Suppressor macrophage treated with lipopolysaccharide for 4 hours (primary cell): Measurements from ENCODE around the gene FARS2.

Experiments
- DNase-seq: peaks from one replicate; pipeline ENCODE4 v3.0.0-alpha.2; 2020

FARS2 gene

DNA sequence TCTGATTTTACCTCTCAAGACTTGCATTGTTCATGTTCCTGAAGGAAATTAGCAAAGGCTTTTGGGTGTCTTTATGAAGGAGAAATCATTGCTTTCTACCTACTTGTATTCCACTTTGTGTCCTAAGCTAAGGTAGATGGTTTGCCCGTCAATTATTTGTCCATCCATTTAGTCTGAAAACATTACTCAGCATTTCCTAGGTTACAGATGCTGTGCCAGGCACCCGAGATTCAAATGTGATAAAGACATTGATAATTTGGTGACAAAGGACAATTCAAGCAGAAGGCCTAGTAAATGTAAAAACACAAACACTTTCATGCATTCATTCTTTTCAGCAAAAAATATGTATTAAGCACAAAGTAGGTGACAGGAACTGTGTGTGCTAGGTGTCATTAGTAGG lies 251.1 kb downstream of the FARS2 start:
- DNase-seq, result no peak

DNA sequence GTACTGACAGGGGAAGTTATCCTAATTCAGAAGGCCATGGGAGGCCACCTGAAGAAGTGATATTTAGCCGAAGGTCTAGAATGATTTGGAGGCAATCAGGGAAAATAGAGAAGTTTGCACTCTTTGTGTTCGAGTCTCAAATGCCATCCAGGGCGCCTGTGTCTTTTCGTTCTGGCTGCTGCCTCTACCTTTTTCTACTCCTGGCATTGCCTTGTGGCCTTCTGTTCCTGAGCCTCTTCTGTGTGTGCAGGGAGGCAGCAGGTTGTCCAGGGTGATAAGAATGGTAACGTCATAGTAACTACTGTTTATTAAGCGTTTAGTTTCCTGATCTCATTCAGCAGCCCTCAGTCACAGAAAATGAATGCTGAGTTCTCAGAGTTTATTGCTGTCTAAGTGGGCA lies 252.1 kb downstream of the FARS2 start:
- DNase-seq, result no peak

DNA sequence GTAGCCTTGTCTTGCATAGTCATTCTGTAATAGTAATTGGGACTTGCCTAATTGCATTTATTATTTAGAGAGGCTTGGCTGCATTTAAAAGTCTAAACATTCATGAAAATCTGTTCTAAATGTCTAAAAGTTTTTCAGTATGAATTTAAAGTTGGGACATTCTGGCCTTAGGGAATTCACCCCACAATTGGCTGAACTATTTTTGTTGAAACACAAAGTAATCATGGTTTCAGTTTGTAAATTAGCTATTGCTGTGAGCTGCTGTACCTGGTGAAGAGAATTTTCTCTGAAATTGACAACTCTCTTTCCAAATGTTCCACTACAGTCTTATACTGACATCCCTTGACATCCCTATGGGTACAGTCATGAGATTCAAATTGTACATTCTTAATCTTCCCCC lies 253.0 kb downstream of the FARS2 start:
- no peak for DNase-seq

DNA sequence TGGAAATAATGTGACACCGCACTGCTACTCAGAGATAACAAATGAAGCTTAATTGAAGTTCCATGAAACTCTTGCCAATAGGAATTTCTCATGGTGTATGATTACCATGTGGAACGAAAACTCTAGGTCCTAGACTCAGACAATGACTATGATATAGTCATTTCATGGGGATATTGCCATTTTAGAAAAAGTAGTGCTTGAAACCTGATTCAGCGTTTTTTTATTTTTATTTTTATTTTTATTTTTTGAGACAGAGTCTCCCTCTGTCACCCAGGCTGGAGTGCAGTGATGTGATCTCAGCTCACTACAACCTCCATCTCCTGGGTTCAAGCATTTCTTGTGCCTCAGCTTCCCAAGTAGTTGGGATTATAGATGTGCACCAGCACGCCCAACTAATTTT lies 253.9 kb downstream of the FARS2 start:
- DNase-seq, result no peak

DNA sequence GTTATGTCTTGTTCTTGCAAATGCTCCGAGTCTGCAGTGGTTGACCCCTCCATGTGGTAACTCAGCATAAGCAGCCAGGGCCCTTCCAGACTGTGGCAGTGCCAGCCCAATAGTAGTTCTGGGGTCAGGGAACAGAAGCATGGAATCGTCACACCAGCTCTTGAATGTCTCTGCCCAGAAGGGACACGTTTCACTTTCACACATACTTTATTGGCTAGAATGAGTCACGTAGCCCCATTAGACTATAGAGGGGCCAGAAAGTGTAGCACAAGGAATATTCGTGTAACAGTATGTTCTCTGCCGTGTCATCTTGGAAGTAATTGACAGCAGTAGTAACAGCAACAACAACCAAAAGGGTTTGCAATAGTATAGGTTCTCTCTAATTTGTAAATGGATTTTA lies 254.7 kb downstream of the FARS2 start:
- DNase-seq, result no peak

DNA sequence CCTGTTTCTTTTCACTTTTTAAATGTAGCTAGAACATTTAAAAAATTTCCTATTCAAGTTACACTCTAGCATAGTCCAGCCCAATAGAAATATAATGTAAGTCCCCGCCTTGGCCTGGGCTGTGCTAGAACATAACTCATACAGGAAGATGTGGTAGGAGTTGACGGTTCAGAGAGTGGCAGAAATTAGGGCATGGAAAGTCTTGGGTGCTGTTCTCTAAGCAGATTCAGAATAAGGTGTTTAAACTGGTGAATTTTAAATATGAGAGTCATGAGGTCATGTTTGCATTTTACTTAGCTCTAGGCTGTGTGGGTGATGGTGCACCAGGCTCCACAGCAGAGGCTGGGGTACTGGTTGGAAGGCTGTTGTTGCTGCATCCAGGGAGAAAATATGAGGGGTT lies 256.5 kb downstream of the FARS2 start:
- no peak for DNase-seq

DNA sequence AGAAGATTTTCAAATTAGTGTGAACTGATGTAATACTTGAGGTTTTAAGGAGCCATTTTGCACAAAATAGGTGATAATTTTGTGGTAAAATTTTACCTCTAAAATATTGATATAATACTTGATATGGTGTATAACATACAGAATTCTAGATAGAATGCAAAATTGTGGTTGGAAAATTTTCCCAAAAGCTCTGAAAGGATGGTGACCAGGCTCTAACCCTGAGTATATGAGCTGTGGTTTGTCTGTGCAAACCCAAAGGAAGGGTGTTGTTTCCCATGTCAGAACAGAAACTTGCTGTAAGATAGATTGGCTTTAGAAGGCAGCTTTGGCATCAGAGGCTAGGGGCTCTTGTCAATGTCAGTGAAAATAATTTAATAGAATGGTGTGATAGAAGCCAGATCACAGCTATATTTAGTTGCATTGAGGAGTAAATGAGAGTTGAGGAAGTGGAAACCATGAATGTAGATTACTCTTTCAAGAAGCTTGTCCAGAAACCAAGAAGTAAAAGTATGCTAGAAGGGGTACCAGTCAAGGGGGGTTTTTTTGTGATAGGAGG lies 257.7 kb downstream of the FARS2 start:
- no peak for DNase-seq

DNA sequence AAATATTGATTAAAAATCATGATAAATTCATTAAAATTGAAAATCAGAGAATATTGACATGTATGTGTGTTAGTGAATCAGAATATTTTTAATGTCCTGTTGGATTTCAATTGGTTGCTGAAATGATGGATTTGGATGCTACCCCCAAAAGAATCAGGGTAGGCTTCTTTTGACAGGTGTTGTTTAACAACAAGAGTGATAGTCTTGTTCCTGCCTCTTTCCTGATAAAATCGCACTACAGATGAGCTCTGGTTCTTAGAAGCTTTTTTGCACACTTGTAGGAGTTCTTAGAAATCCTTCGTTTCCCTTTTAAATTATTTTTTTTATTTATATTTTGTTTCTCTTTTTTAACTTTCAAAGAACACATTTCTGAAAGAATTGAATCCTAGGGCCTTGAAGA lies 259.5 kb downstream of the FARS2 start:
- DNase-seq, result no peak

DNA sequence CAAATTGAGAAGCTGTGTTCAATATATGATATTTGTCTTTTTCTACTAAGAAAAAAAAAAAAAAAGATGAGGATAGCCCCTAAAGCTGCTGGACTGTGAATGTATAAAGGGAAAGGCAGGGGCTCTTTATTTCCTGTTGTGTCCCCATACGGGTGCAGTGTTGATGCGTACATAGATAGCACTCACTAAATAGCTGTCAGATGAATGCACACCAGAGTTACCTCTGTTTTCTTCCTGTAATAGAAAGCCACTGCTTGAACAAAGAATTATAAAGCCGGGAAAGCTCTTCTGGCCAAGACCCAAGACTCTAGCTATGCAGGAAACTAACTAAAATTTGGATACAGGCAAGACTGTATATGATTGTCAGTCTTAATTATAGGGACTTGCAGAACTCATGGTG lies 260.0 kb downstream of the FARS2 start:
- no peak for DNase-seq

DNA sequence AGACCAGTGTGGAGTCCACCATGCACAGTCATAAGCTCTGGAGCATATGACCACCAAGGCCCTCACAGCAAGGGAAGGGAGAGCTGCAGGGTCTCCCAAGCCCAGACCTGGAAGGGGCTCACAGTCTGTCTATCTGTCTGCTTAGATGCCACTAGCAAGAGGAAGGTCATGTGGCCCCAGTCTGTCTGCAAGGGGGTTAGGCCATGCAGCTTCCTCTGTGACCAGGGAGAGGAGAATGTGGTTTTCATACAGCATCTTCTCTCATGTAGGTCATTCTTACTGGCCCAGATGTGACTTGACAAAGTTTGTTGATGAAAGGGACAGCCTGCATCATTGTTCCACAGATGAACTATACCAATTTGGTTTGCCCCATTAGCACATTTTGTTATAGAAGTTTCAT lies 260.8 kb downstream of the FARS2 start:
- no peak for DNase-seq

DNA sequence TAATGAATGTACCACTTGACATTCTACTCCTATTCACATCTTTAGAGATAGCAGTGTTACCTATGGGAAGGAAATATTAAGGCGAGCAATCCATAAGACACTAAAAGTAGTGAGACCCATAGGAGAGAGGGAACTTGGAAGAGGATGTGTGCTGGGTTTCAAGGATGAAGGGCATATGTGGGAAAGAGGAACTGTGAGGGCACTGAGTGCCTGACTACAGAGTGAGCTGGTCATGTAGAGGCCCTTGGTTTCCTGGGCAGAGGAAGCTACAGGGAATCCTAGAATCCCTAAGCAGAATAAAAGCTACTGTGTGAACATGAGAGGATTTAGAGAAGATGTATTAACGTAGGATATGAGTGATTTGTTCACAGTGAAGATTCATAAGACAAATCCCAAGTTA lies 262.8 kb downstream of the FARS2 start:
- peak; percentile 29 for DNase-seq

DNA sequence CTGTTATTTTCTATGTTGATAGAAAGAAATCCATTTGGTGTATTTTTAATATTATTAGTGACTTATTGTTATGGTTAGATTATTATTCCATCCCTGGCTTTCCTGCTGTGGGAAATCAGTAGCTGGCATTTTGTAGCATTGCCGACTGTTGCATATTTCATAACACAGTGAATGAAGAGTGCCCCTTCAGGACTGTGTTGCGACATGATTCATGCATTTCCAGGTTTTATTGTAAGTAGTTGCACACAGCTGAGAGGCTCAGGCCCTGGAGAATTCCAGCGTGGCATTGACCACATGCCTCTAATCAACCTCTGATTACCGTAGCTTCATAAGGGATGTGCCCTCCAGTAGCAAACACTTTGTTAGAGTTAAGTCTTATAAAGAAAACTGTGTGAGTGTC lies 263.9 kb downstream of the FARS2 start:
- DNase-seq, result peak; percentile 15

DNA sequence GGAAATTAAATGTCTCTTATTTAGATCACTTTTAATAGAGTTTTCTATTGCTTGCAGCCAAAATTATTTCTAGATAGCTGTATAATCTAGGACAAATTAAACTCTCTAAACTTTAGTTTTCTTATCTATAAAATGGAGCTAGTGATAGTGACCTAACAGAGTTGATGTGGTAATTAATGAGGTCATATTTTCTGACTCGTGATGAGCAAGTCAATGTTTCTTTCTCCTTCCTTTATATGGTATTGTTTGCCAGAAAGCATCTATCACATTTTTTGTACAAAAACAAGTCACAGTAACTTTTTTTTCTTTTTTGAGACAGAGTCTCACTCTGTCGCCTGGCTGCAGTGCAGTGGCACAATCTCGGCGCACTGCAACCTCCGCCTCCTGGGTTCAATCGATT lies 267.7 kb downstream of the FARS2 start:
- peak; percentile 20 for DNase-seq

DNA sequence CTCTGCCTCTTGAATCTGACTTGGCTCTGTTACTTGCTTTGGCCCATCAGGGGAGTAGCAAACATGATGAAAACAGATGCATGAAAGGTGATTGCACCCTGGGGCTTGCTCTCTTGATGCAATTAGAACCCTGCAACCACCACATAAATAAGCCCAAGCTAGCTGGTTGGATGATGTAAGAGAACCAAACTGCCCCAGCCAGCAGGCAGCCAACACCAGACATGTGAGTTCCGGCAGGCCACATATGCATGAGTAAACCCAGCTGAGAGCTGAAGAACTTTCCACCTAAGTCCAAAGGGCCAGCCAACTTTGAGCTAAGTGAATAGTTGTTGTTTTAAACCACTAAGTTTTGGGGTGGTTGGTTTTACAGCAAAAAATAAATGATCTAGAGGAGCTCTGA lies 268.4 kb downstream of the FARS2 start:
- no peak for DNase-seq

DNA sequence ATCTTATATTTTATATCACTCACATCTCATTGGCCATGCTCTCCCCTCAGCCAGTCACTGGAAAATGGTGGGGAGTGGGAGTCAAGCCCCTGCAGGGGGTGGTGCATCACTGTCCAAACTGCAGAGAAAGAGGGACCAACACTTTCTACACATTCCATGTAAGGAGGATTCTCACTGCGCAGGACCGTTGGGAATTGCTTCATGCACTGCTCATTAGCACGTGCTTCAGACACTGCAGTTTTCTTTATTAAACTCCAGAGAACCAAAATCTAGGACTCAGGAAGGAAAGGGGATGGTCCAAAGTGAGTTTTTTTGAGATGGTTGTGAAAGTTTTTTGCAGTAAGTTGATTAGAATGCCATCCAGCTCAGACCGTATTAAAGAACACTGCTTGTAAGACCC lies 269.8 kb downstream of the FARS2 start:
- DNase-seq, result no peak

DNA sequence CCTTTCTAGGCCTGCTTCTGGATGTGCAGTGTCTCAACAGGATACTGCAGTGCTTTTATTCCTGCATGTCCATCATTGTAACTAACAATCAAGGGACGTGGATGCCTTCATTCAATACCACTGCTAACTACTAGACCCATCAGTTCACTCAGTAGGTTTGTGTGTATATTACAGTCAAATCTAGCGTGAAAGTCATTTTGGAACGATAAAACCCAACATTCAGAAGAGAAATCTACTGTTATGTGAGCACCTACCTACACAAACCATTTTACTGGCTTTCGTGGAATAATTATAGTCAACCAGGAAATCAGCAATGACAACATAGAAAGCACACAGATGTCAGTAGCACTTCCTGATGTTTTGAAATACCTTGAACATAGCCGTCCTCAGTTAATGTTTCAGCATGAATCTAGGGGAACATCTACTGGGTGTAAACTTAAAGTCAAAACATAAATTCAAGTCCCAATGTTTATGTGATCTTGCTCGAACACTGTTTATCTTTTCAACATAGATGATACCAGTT lies 270.6 kb downstream of the FARS2 start:
- no peak for DNase-seq

DNA sequence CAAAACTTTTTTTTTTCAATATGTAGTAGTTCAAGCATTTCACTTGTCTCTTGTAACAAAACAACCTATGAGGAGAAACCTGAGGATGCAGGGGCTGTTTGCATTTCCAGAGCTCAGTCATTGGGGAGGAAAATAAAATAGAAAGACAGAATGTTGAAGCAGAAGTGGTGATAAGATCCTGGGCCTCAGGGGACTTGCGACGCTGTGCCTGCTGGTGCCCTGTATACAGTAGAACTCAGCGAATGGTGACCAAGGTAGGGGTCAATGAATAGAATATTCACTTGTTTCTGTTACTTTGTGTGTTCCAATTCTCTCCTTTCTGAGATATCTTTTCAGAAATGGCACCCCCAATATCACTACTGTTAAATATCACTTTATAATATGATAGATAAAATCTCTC lies 271.6 kb downstream of the FARS2 start:
- DNase-seq, result no peak

DNA sequence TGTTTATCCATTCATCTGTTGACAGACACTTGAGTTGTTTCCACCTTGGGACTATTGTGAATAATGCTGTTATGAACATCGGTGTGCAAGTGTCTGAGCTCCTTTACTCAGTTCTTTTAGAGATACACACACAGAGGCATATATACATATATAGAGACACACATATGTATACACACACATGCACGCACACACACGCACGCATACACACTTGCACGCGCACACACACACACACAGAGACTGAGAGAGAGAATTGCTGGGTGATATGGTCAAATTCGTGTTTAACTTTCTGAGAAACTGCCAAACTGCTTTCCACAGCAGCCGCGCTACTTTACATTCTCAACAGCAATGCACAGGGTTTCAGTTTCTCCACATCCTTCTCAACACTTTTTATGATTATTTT lies 273.3 kb downstream of the FARS2 start:
- DNase-seq, result no peak

DNA sequence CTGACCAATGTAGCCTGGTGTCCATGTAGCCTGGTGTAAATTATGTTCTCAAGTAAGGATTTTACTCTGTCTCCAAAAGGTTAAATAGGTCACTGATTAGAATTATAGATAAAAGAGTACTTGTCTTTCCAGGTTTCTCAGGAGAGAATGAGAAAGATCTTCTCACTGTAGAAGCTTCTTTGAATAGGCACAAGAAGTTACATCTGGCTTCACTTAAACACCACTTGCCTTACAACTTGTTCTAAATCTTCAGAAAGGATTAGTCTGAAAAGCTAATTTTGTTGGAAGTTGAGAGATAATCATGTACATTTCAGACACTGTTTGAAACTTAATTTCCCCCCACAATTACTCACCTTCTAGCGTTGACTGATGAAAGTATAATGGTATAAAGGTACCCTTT lies 275.3 kb downstream of the FARS2 start:
- DNase-seq, result no peak

DNA sequence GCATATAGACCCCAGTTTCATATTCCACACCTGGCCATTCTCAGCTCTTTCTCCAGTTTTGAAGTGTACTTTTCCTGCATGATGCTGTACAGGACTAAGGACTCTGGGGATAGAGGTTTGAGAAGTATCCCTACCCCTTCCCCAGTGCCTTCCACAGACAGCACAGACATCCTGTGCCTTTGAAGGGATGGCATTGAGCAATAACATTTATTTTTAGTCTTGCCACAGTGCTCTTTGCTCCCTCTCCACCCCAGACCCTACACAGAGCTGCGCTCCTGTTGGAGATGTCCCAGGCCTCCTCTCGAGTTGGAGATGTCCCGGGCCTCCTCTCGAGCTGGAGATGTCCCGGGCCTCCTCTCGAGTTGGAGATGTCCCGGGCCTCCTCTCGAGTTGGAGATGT lies 275.8 kb downstream of the FARS2 start:
- DNase-seq, result no peak

DNA sequence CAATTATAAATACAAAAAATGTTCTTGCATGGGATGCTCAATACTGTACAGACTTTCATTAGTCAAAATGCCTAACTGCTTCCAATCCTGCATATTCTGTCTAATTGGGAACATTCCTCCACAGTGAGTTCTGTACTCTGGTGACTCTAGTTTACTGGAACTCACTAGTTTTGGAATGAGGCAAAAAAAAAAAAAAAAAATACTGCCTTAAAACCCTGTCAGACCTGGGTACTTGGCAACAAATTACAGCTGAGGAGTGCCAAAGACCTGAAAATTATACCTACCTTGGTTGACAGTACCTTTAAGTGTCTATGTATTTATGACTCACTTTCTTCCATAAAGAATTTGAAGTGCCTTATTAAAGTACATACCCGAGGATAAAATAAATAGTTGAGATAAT lies 276.7 kb downstream of the FARS2 start:
- no peak for DNase-seq

DNA sequence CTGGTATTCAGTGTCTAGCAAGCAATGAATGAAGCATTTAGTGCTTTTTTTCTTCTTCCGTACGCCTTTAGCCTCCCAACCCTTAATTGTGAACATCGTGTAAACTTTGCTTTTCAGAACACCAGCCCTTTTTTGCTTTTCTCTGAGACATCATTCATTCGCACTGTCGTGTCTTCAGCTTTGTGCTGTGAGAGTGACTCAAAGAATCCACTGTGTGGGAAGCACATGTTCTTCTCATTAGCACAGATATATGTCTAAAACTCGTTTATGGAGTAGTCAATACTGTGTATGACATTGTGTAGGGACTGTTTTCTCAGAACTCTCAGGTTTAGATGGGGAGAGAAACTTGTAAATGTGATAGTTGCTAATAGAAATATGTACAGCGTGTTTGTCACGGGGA lies 279.1 kb downstream of the FARS2 start:
- DNase-seq, result no peak

DNA sequence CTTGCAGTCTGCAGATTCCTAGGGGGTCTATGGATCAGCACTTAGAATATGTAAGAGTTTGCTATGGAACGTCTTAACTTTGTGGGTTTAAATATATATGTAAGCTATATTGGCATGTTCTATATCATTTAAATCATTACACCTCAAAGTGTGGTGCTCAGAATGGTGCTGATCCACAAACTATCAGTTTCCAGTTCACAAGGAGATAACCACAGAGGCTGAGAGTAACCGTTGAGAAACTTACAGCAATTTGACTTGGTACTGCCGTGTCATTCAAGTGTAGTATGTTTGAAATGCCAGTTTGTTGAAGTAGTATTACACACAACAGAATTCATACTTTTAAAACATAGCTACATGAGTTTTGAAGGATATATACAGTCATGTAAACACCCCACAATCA lies 279.7 kb downstream of the FARS2 start:
- no peak for DNase-seq

DNA sequence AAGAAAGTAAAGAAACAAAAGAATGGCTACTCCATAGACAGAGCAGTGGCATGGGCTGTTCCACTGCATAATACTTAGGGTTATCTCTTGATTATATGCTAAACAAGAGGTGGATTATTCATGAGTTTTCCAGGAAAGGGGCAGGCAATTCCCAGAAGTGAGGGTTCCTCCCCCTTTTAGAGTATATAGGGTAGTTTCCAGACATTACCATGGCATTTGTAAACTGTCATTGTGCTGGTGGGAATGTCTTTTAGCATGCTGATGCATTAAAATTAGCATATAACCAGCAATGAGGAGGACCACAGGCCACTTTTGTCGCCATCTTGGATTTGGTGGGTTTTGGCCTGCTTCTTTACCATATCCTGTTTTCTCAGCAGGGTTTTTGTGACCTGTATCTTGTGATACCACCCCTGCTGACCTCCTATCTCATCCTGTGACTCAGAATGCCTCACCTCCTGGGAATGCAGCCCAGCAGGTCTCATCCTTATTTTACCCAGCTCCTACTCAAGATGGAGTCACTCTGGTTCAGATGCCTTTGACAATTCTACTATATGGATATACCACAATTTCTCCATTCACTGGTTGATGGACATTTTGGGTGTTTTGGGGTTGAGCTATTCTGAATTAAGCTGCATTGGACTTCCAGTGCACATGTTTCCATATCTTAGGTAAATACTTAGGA lies 280.6 kb downstream of the FARS2 start:
- DNase-seq, result no peak

DNA sequence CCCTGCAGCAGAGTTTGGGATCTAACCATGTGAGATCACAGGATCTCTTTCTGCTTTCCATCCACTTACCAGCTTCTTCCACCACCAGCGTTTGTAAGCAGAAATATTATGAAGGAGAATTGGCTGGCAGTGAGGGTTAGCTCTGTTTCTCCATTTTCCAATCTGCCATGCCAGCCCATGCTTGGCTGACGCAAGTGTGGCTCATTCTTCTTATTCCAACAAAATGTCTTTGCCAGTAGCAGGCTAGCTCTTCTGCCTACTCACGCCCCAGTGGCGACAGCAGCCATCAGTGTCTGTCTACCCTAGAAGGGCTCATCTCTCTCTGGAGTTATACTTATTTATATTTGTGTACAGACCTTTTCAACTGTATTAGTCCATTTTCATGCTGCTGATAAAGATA lies 286.2 kb downstream of the FARS2 start:
- DNase-seq, result no peak
